CD14-positive monocyte (primary cell): Measurements from ENCODE around the gene OSCP1. TPM values are rescaled to one million over a fixed set of nuclear protein-coding genes. Genes with fewer than 3 reads are reported as not detected.
A peak's percentile ranks its signal among the peaks of the same experiment; 100 is the strongest.

ENCODE experiments used
- DNase-seq, 3 donors: peaks; one replicate each; pipeline ENCODE4 v3.0.0-alpha.2; 2011 to 2022
- H2AFZ ChIP-seq: 2 replicates; pipeline ENCODE4 v1.6.0; 2012; ENCODE audit warnings: mild to moderate bottlenecking, low read depth, low read length, inconsistent platforms; ENCODE audit not compliant: insufficient read depth, poor library complexity, severe bottlenecking
- H3K27ac ChIP-seq, 2 donors: 1 replicate in 1 of 2; 2 replicates in 1 of 2; pipeline ENCODE4 v1.5.1; 2012 to 2013; ENCODE audit warnings: low read length in 2 of 2, control low read depth in 1 of 2, inconsistent platforms in 1 of 2, low read depth in 1 of 2, mild to moderate bottlenecking in 1 of 2
- H3K27me3 ChIP-seq, 2 donors: one replicate each; pipeline versions ENCODE4 v1.6.0 to v1.6.1; 2011 to 2013; ENCODE audit warnings: low read length in 2 of 2; ENCODE audit not compliant: control insufficient read depth in 2 of 2, insufficient read depth in 2 of 2
- H3K36me3 ChIP-seq, 2 donors: replicated peaks in 1 of 2; 1 replicate in 1 of 2; 2 replicates in 1 of 2; pipeline versions ENCODE4 v1.5.1 to v1.6.1; 2012 to 2013; ENCODE audit warnings: low read length in 2 of 2, control low read depth in 1 of 2, inconsistent platforms in 1 of 2, mild to moderate bottlenecking in 1 of 2; ENCODE audit not compliant: insufficient read depth in 2 of 2, control insufficient read depth in 1 of 2
- H3K4me1 ChIP-seq, 2 donors: 1 replicate in 1 of 2; 2 replicates in 1 of 2; pipeline versions ENCODE4 v1.5.1 to v1.6.1; 2012 to 2013; ENCODE audit warnings: low read length in 2 of 2, control low read depth in 1 of 2, inconsistent platforms in 1 of 2, mild to moderate bottlenecking in 1 of 2, moderate library complexity in 1 of 2; ENCODE audit not compliant: insufficient read depth in 2 of 2, control insufficient read depth in 1 of 2
- H3K4me2 ChIP-seq: replicated peaks from 2 replicates; pipeline ENCODE3; 2012; ENCODE audit warnings: low read length, moderate library complexity, mild to moderate bottlenecking; ENCODE audit not compliant: poor library complexity, severe bottlenecking; ENCODE audit errors: extremely low read depth
- H3K4me3 ChIP-seq, 3 experiments: fragments of 200-600 bp in 1 of 3; sonication (generic) in 1 of 3; replicated peaks in 1 of 3; 1 replicate in 2 of 3; 2 replicates in 1 of 3; pipeline ENCODE4 v1.5.1; 2011 to 2013; ENCODE audit warnings: low read length in 3 of 3, mild to moderate bottlenecking in 3 of 3, control low read depth in 2 of 3, low read depth in 2 of 3, inconsistent platforms in 1 of 3, moderate library complexity in 1 of 3
- H3K79me2 ChIP-seq: 2 replicates; pipeline ENCODE4 v1.6.0; 2012; ENCODE audit warnings: mild to moderate bottlenecking, control low read depth, inconsistent platforms, low read length, moderate library complexity; ENCODE audit not compliant: insufficient read depth
- H3K9ac ChIP-seq: 2 replicates; pipeline ENCODE4 v1.6.0; 2017; ENCODE audit warnings: low read length, mild to moderate bottlenecking; ENCODE audit not compliant: insufficient read depth, poor library complexity, severe bottlenecking
- H3K9me3 ChIP-seq, 2 donors: replicated peaks in 1 of 2; 1 replicate in 1 of 2; 2 replicates in 1 of 2; pipeline versions ENCODE4 v1.5.1 to v1.6.1; 2012 to 2013; ENCODE audit warnings: low read length in 2 of 2, control low read depth in 1 of 2; ENCODE audit not compliant: control insufficient read depth in 1 of 2, insufficient read depth in 1 of 2
- H4K20me1 ChIP-seq: 2 replicates; pipeline ENCODE4 v1.6.0; 2012; ENCODE audit warnings: mild to moderate bottlenecking, low read length, control low read depth, moderate library complexity; ENCODE audit not compliant: insufficient read depth
- H3K27ac Mint-ChIP-seq, 7 donors: one replicate each; pipeline ENCODE4 v1.8.0; 2020; ENCODE audit warnings: mild to moderate bottlenecking in 7 of 7, mixed read lengths in 7 of 7, moderate library complexity in 6 of 7, inconsistent platforms in 2 of 7
- H3K27me3 Mint-ChIP-seq, 3 donors: one replicate each; pipeline ENCODE4 v1.8.0; 2021 to 2022; ENCODE audit warnings: low read depth in 3 of 3, mild to moderate bottlenecking in 3 of 3, mixed read lengths in 3 of 3, moderate library complexity in 3 of 3, inconsistent platforms in 1 of 3
- H3K36me3 Mint-ChIP-seq, 2 donors: one replicate each; pipeline ENCODE4 v1.8.0; 2020; ENCODE audit warnings: mixed read lengths in 2 of 2, inconsistent platforms in 1 of 2, mild to moderate bottlenecking in 1 of 2
- H3K4me1 Mint-ChIP-seq: one replicate; pipeline ENCODE4 v1.8.0; 2020; ENCODE audit warnings: mild to moderate bottlenecking, mixed read lengths
- H3K4me3 Mint-ChIP-seq, 2 donors: one replicate each; pipeline ENCODE4 v1.8.0; 2020; ENCODE audit warnings: mild to moderate bottlenecking in 2 of 2, mixed read lengths in 2 of 2, moderate library complexity in 1 of 2
- H3K9me3 Mint-ChIP-seq, 7 donors: one replicate each; pipeline ENCODE4 v1.8.0; 2020 to 2022; ENCODE audit warnings: mixed read lengths in 7 of 7, mild to moderate bottlenecking in 6 of 7, moderate library complexity in 6 of 7, inconsistent platforms in 2 of 7
- CTCF ChIP-seq: fragments of 200-600 bp; IDR thresholded peaks from one replicate; pipeline ENCODE4 v1.8.0; 2022; ENCODE audit warnings: antibody characterized with exemption, mild to moderate bottlenecking
- WGBS: methylation state at CpG from one replicate; pipeline ENCODE4 v1.1.5; 2013; ENCODE audit warnings: missing lambda C conversion rate; ENCODE audit not compliant: insufficient coverage; 5-methylcytosine and 5-hydroxymethylcytosine counted together
- intact Hi-C, 2 donors: fragments of 100-400 bp; cut with micrococcal nuclease; formaldehyde crosslinking; loops; one replicate each; pipeline versions ENCODE4 v1.15.0 to v1.15.1; 2023
- polyA plus RNA-seq, 3 donors: library from polyadenylated mRNA; depleted of rRNA in 1 of 3; unstranded in 2 of 3; stranded (reverse) in 1 of 3; fragments of 300-500 nt in 2 of 3; fragments of >200 nt in 1 of 3; fragmentation: Illumina TruSeq in 2 of 3; gene quantifications; 1 replicate in 2 of 3; 2 replicates in 1 of 3; pipeline ENCODE4 v1.2.3, GENCODE V29; 2012 to 2021

Gene OSCP1
- polyA plus RNA-seq, 3 donors: 0.12 to 0.82 TPM; not detected in 1

GRCh38 chr1:36457691-36458090 is 7.4 kb upstream of the OSCP1 start:
- peak overlapping the region in 1 of 2 donors; percentile 47 for H3K27ac ChIP-seq
- H4K20me1 ChIP-seq: peaks cover 4% of the 10 kb centered on the region
- no CpG with 5 or more reads among the region's 5 CpGs for WGBS
- no peaks in the 10 kb centered on the region for H3K9me3 ChIP-seq
- Mint-ChIP-seq H3K27ac (peak overlapping the region in 4 of 7 donors; percentile 68 to 89 (median 80)), H3K4me3 (peak overlapping the region; percentile 55 to 81), H3K27me3 (peaks cover 2 to 17% (median 3%) of the 10 kb centered on the region in 3 donors), H3K36me3 (peaks cover 63 to 73% of the 10 kb centered on the region in 2 donors), H3K4me1 (peaks cover 28% of the 10 kb centered on the region), H3K9me3 (peaks cover 0 to 3% (median 0%) of the 10 kb centered on the region in 7 donors)
- peak in 2 of 3 donors; percentile 32 to 33 for DNase-seq
- no peak for TF ChIP-seq CTCF
- intact Hi-C loops: no loop called here
- H3K36me3 ChIP-seq: peaks cover 36 to 63% of the 10 kb centered on the region in 2 donors
- H3K9ac ChIP-seq: no peak overlapping the region
- H3K4me3 ChIP-seq: peak overlapping the region in 1 of 3 experiments; percentile 44
- H3K4me1 ChIP-seq: peaks cover 28 to 33% of the 10 kb centered on the region in 2 donors
- no peaks in the 10 kb centered on the region for H3K27me3 ChIP-seq
- peak overlapping the region; percentile 61 for H3K4me2 ChIP-seq
- no peaks in the 10 kb centered on the region for H3K79me2 ChIP-seq
- H2AFZ ChIP-seq: no peak overlapping the region

GRCh38 chr1:36456391-36456928 is 6.2 kb upstream of the OSCP1 start:
- Mint-ChIP-seq H3K27me3 (peaks cover 2 to 18% (median 3%) of the 10 kb centered on the region in 3 donors), H3K4me3 (peak overlapping the region in 1 of 2 donors; percentile 30), H3K27ac (no peak overlapping the region), H3K36me3 (peaks cover 53 to 67% of the 10 kb centered on the region in 2 donors), H3K9me3 (peaks cover 0 to 3% (median 0%) of the 10 kb centered on the region in 7 donors), H3K4me1 (peaks cover 31% of the 10 kb centered on the region)
- intact Hi-C loops: no loop called here
- H3K4me1 ChIP-seq: peaks cover 29 to 35% of the 10 kb centered on the region in 2 donors
- no peak overlapping the region for H3K4me3 ChIP-seq
- H3K9me3 ChIP-seq: no peaks in the 10 kb centered on the region
- H3K36me3 ChIP-seq: peaks cover 32 to 52% of the 10 kb centered on the region in 2 donors
- no peaks in the 10 kb centered on the region for H3K27me3 ChIP-seq
- H2AFZ ChIP-seq: no peak overlapping the region
- DNase-seq: no peak
- no peak overlapping the region for H3K27ac ChIP-seq
- H4K20me1 ChIP-seq: peaks cover 4% of the 10 kb centered on the region
- no peak overlapping the region for H3K9ac ChIP-seq
- no peak for TF ChIP-seq CTCF
- no peak overlapping the region for H3K4me2 ChIP-seq
- no peaks in the 10 kb centered on the region for H3K79me2 ChIP-seq
